ENCODE data around the gene RRM2.

RRM2 gene

GRCh38 chr2:10122500-10123280, at the start of gene RRM2:
RRM2 (plus strand) TSS chr2:10122739; CDS start chr2:10122799, 60 bp downstream.
- DNase-seq, result peak; percentile 82

GRCh38 chr2:10073706-10074105, 48.8 kb upstream of the RRM2 start:
- DNase-seq, result no peak

GRCh38 chr2:10075101-10075500, 47.4 kb upstream of the RRM2 start:
- DNase-seq, result no peak

- DNase-seq, result no peak
Measured at GRCh38 chr2:10075571-10076209, 46.8 kb upstream of the RRM2 start.

- no peak for DNase-seq
Measured at GRCh38 chr2:10076511-10076910, 46.0 kb upstream of the RRM2 start.

GRCh38 chr2:10076988-10077527, 45.5 kb upstream of the RRM2 start:
- DNase-seq, result no peak

- DNase-seq, result no peak
Measured at GRCh38 chr2:10078001-10078400, 44.5 kb upstream of the RRM2 start.

- DNase-seq, result no peak
Measured at GRCh38 chr2:10078704-10079265, 43.8 kb upstream of the RRM2 start.

- DNase-seq, result peak; percentile 25
Measured at GRCh38 chr2:10079266-10079869, 43.2 kb upstream of the RRM2 start.

GRCh38 chr2:10079870-10080535, 42.5 kb upstream of the RRM2 start, which contains the start of gene CYS1:
CYS1 (minus strand) TSS chr2:10080411; CDS start chr2:10080223, 188 bp downstream.
- DNase-seq, result no peak

- DNase-seq, result no peak
Measured at GRCh38 chr2:10080536-10081304, 41.8 kb upstream of the RRM2 start.

GRCh38 chr2:10083046-10083445, 39.5 kb upstream of the RRM2 start:
- no peak for DNase-seq

- DNase-seq, result peak; percentile 25
Measured at GRCh38 chr2:10083692-10084211, 38.8 kb upstream of the RRM2 start.

GRCh38 chr2:10084223-10084865, 38.2 kb upstream of the RRM2 start:
- no peak for DNase-seq

GRCh38 chr2:10085043-10085667, 37.4 kb upstream of the RRM2 start:
- no peak for DNase-seq

GRCh38 chr2:10085668-10086059, 36.9 kb upstream of the RRM2 start:
- peak; percentile 6 for DNase-seq

GRCh38 chr2:10086950-10087349, 35.6 kb upstream of the RRM2 start:
- no peak for DNase-seq

- DNase-seq, result no peak
Measured at GRCh38 chr2:10087360-10087759, 35.2 kb upstream of the RRM2 start.

- no peak for DNase-seq
Measured at GRCh38 chr2:10089565-10090190, 32.9 kb upstream of the RRM2 start.

Data from kidney glomerular epithelial cell (primary cell).